ENCODE data around the gene ERBB3.

ERBB3 gene

GRCh38 chr12:56080556-56081138, 682 bp downstream of the ERBB3 start:
- DNase-seq: no peak

- DNase-seq: no peak
Observed at GRCh38 chr12:56081393-56082347, 1.7 kb downstream of the ERBB3 start.

- no peak for DNase-seq
Observed at GRCh38 chr12:56082382-56082781, 2.4 kb downstream of the ERBB3 start.

GRCh38 chr12:56082967-56083366, 3.0 kb downstream of the ERBB3 start:
- DNase-seq: no peak

- DNase-seq: no peak
Observed at GRCh38 chr12:56084958-56085543, 5.1 kb downstream of the ERBB3 start.

GRCh38 chr12:56086096-56086495, 6.1 kb downstream of the ERBB3 start:
- DNase-seq: no peak

GRCh38 chr12:56086608-56087007, 6.6 kb downstream of the ERBB3 start:
- DNase-seq: no peak

GRCh38 chr12:56087220-56087619, 7.3 kb downstream of the ERBB3 start:
- DNase-seq: no peak

- DNase-seq: no peak
Observed at GRCh38 chr12:56097738-56098137, 17.8 kb downstream of the ERBB3 start.

- DNase-seq: no peak
Observed at GRCh38 chr12:56098592-56098991, 18.6 kb downstream of the ERBB3 start.

GRCh38 chr12:56099787-56100186, 19.8 kb downstream of the ERBB3 start:
- DNase-seq: no peak

- no peak for DNase-seq
Observed at GRCh38 chr12:56101045-56101444, 21.1 kb downstream of the ERBB3 start.

- DNase-seq: no peak
Observed at GRCh38 chr12:56102683-56103065, 22.7 kb downstream of the ERBB3 start.

- DNase-seq: peak; percentile 60
Observed at GRCh38 chr12:56103066-56103711, 23.2 kb downstream of the ERBB3 start.

GRCh38 chr12:56103823-56104108, 23.8 kb downstream of the ERBB3 start:
- no peak for DNase-seq

GRCh38 chr12:56104109-56104814, 24.3 kb downstream of the ERBB3 start, which contains the start of gene PA2G4:
TSS of gene PA2G4 (plus strand) at chr12:56104559. CDS start at chr12:56104738, 179 bp downstream.
- peak; percentile 96 for DNase-seq

GRCh38 chr12:56104815-56105608, 25.0 kb downstream of the ERBB3 start:
- no peak for DNase-seq

GRCh38 chr12:56105609-56105902, 25.6 kb downstream of the ERBB3 start:
- no peak for DNase-seq

GRCh38 chr12:56107242-56107641, 27.3 kb downstream of the ERBB3 start:
- no peak for DNase-seq

- DNase-seq: no peak
Observed at GRCh38 chr12:56110571-56110970, 30.6 kb downstream of the ERBB3 start.

- DNase-seq: no peak
Observed at GRCh38 chr12:56114084-56114483, 34.1 kb downstream of the ERBB3 start.

- no peak for DNase-seq
Observed at GRCh38 chr12:56115329-56115728, 35.4 kb downstream of the ERBB3 start.

All from central memory CD4-positive, alpha-beta T cell (primary cell).